ENCODE results near the gene KCNH2. TPM values are rescaled to one million over a fixed set of nuclear protein-coding genes. Genes with fewer than 3 reads are reported as not detected.

KCNH2 gene
- total and polyA plus RNA-seq, 2 donors (not counting 1 experiment from before 2014, with no cell fraction given), result 0.86 to 2.7 TPM

- no peaks in the 10 kb centered on the region for H3K36me3 ChIP-seq (replicated peaks in 1 of 2; ENCODE audit: control extremely low read depth in 1 of 2, control insufficient read depth in 1 of 2, extremely low read depth in 1 of 2, insufficient read depth in 2 of 2, low read length in 1 of 2)
- no peak overlapping the region for H3K4me2 ChIP-seq (replicated peaks; ENCODE audit: low read depth, low read length, poor library complexity, severe bottlenecking)
- no peak overlapping the region for H3K4me3 Mint-ChIP-seq
- WGBS (ENCODE audit: insufficient coverage), result 86% methylated on average over 21 of the region's 26 CpGs
- H2AFZ ChIP-seq (ENCODE audit: insufficient read depth, low read depth, low read length, poor library complexity, severe bottlenecking), result no peak overlapping the region
- H3K4me1 ChIP-seq (ENCODE audit: control insufficient read depth in 2 of 2, insufficient read depth in 2 of 2, low read length in 2 of 2), result no peaks in the 10 kb centered on the region
- H3K27ac ChIP-seq (ENCODE audit: low read length in 2 of 2), result no peak overlapping the region
- no peaks in the 10 kb centered on the region for H3K79me2 ChIP-seq (ENCODE audit: control insufficient read depth, insufficient read depth, low read length)
- intact Hi-C loops (cut with micrococcal nuclease), result no loop called here
- H3K9me3 Mint-ChIP-seq (ENCODE audit: insufficient read depth), result no peaks in the 10 kb centered on the region
- no peak for TF ChIP-seq EZH2 (IDR thresholded peaks at IDR 0.05; ENCODE audit: borderline replicate concordance, insufficient read depth, low read depth, low read length, poor library complexity, severe bottlenecking)
- TF ChIP-seq, protein P1, sequence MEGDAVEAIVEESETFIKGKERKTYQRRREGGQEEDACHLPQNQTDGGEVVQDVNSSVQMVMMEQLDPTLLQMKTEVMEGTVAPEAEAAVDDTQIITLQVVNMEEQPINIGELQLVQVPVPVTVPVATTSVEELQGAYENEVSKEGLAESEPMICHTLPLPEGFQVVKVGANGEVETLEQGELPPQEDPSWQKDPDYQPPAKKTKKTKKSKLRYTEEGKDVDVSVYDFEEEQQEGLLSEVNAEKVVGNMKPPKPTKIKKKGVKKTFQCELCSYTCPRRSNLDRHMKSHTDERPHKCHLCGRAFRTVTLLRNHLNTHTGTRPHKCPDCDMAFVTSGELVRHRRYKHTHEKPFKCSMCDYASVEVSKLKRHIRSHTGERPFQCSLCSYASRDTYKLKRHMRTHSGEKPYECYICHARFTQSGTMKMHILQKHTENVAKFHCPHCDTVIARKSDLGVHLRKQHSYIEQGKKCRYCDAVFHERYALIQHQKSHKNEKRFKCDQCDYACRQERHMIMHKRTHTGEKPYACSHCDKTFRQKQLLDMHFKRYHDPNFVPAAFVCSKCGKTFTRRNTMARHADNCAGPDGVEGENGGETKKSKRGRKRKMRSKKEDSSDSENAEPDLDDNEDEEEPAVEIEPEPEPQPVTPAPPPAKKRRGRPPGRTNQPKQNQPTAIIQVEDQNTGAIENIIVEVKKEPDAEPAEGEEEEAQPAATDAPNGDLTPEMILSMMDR (IDR thresholded peaks at IDR 0.05), result no peak
- no peak overlapping the region for H3K9ac ChIP-seq (ENCODE audit: low read length)
- H3K27me3 Mint-ChIP-seq, result peaks cover 59% of the 10 kb centered on the region
- H3K27ac Mint-ChIP-seq, result no peak overlapping the region
- H3K4me1 Mint-ChIP-seq, result no peaks in the 10 kb centered on the region
- DNase-seq (no peak), ATAC-seq (ENCODE audit: low read depth) (no peak)
- H3K9me3 ChIP-seq (ENCODE audit: control extremely low read depth in 1 of 3, control insufficient read depth in 2 of 3, insufficient read depth in 1 of 3, low read length in 2 of 3), result peaks cover 0 to 9% (median 0%) of the 10 kb centered on the region in 3 donors
- ChIA-PET POLR2A (no interaction called here), CTCF (no interaction called here)
- H4K20me1 ChIP-seq (ENCODE audit: control insufficient read depth, insufficient read depth, low read length, poor library complexity, severe bottlenecking), result no peaks in the 10 kb centered on the region
- H3K27me3 ChIP-seq (replicated peaks in 1 of 4; ENCODE audit: control extremely low read depth in 1 of 4, control insufficient read depth in 3 of 4, insufficient read depth in 4 of 4, low read length in 3 of 4), result peaks cover 0 to 45% (median 5%) of the 10 kb centered on the region in 4 experiments
- no peak overlapping the region for H3K4me3 ChIP-seq (ENCODE audit: control extremely low read depth in 1 of 5, extremely low read depth in 1 of 5, insufficient read depth in 1 of 5, low read depth in 2 of 5, low read length in 4 of 5)
Measured at GRCh38 chr7:150957133-150958020, 20.7 kb downstream of the KCNH2 start.
